Left ventricle myocardium inferior (tissue), 1 donor: ENCODE measurements around the gene HS3ST4. TPM values are rescaled to one million over a fixed set of nuclear protein-coding genes. Genes with fewer than 3 reads are reported as not detected.

Experiments
- DNase-seq: peaks from one replicate; pipeline ENCODE4 v3.0.0-alpha.2; 2020
- H3K27ac ChIP-seq: fragments of 200-600 bp; replicated peaks from 2 replicates; pipeline ENCODE4 v1.8.0; 2021
- H3K27me3 ChIP-seq: fragments of 200-600 bp; 2 replicates; pipeline ENCODE4 v1.8.0; 2021; ENCODE audit warnings: low read depth
- H3K36me3 ChIP-seq: fragments of 200-600 bp; 2 replicates; pipeline ENCODE4 v1.8.0; 2021
- H3K4me1 ChIP-seq: fragments of 200-600 bp; 2 replicates; pipeline ENCODE4 v1.8.0; 2021
- H3K4me3 ChIP-seq: fragments of 200-600 bp; 2 replicates; pipeline ENCODE4 v1.8.0; 2021; ENCODE audit warnings: mild to moderate bottlenecking, moderate library complexity
- H3K9me3 ChIP-seq: fragments of 200-600 bp; replicated peaks from 2 replicates; pipeline ENCODE4 v1.8.0; 2021
- CTCF ChIP-seq: fragments of 200-600 bp; IDR thresholded peaks from 2 replicates; pipeline ENCODE4 v1.8.0; 2021; ENCODE audit warnings: antibody characterized with exemption, mild to moderate bottlenecking, borderline replicate concordance
- intact Hi-C: fragments of 100-400 bp; cut with micrococcal nuclease; formaldehyde crosslinking; loops from one replicate; pipeline ENCODE4 v1.11.0; 2022
- total RNA-seq: library from RNA; stranded (reverse); fragmentation: NEBNext Ultra II Directional; extraction: Animal tissue kit (Norgen Biotek cat#: 25700); gene quantifications from one replicate; pipeline ENCODE4 v1.2.1, GENCODE V29; 2021
- donor health status: DM: no; HTN: yes; CAD: no; lungs with severe emphysema.

The HS3ST4 gene
- total RNA-seq, 1 donor from 2014 or later = not detected

- intact Hi-C loops = no loop called here
- H3K9me3 ChIP-seq = peaks cover 15% of the 10 kb centered on the region
- H3K4me1 ChIP-seq = no peaks in the 10 kb centered on the region
- TF ChIP-seq CTCF = no peak
- H3K36me3 ChIP-seq = no peaks in the 10 kb centered on the region
- H3K27ac ChIP-seq = no peak overlapping the region
- H3K27me3 ChIP-seq = peaks cover 7% of the 10 kb centered on the region
- no peak for DNase-seq
- H3K4me3 ChIP-seq = no peak overlapping the region
These were observed 104.5 kb downstream of the HS3ST4 start for GRCh38 chr16:25796239-25796638.

- H3K27me3 ChIP-seq = peaks cover 7% of the 10 kb centered on the region
- H3K27ac ChIP-seq = no peak overlapping the region
- H3K9me3 ChIP-seq = peaks cover 15% of the 10 kb centered on the region
- H3K4me1 ChIP-seq = no peaks in the 10 kb centered on the region
- H3K36me3 ChIP-seq = no peaks in the 10 kb centered on the region
- DNase-seq = no peak
- no peak overlapping the region for H3K4me3 ChIP-seq
- intact Hi-C loops = no loop called here
- TF ChIP-seq CTCF = no peak
These were observed 106.3 kb downstream of the HS3ST4 start for GRCh38 chr16:25798065-25798464.

GRCh38 chr16:25799816-25800215, 108.1 kb downstream of the HS3ST4 start:
- Histone ChIP-seq H3K36me3 (no peaks in the 10 kb centered on the region), H3K4me3 (no peak overlapping the region), H3K27me3 (peaks cover 7% of the 10 kb centered on the region), H3K27ac (no peak overlapping the region), H3K4me1 (no peaks in the 10 kb centered on the region), H3K9me3 (peaks cover 15% of the 10 kb centered on the region)
- intact Hi-C loops = no loop called here
- TF ChIP-seq CTCF = no peak
- no peak for DNase-seq

- H3K9me3 ChIP-seq = no peaks in the 10 kb centered on the region
- no peak overlapping the region for H3K4me3 ChIP-seq
- H3K27ac ChIP-seq = no peak overlapping the region
- no peak for DNase-seq
- intact Hi-C loops = no loop called here
- H3K4me1 ChIP-seq = no peaks in the 10 kb centered on the region
- no peaks in the 10 kb centered on the region for H3K36me3 ChIP-seq
- no peak for TF ChIP-seq CTCF
- H3K27me3 ChIP-seq = peaks cover 27% of the 10 kb centered on the region
These were observed 120.5 kb downstream of the HS3ST4 start for GRCh38 chr16:25812215-25812614.

GRCh38 chr16:25817295-25817694, 125.5 kb downstream of the HS3ST4 start:
- Histone ChIP-seq H3K9me3 (peaks cover 6% of the 10 kb centered on the region), H3K27ac (no peak overlapping the region), H3K27me3 (peaks cover 19% of the 10 kb centered on the region), H3K36me3 (no peaks in the 10 kb centered on the region), H3K4me1 (no peaks in the 10 kb centered on the region), H3K4me3 (no peak overlapping the region)
- intact Hi-C loops = no loop called here
- no peak for DNase-seq
- no peak for TF ChIP-seq CTCF

GRCh38 chr16:25817876-25818275, 126.1 kb downstream of the HS3ST4 start:
- Histone ChIP-seq H3K9me3 (peaks cover 6% of the 10 kb centered on the region), H3K4me3 (no peak overlapping the region), H3K27ac (no peak overlapping the region), H3K27me3 (peaks cover 13% of the 10 kb centered on the region), H3K36me3 (no peaks in the 10 kb centered on the region), H3K4me1 (no peaks in the 10 kb centered on the region)
- no peak for TF ChIP-seq CTCF
- intact Hi-C loops = no loop called here
- DNase-seq = no peak
